PC-3 (cell line): ENCODE data around the gene SLC6A20.

Source experiments
- CTCF ChIP-seq: fragments of 300-600 bp; sonication (generic); conservative IDR thresholded peaks from 2 replicates; pipeline ENCODE4 v1.5.1; 2017; ENCODE audit warnings: antibody characterized with exemption, low read depth, mild to moderate bottlenecking, low read length
- EZH2phosphoT487 ChIP-seq: fragments of 300-600 bp; sonication (generic); IDR thresholded peaks from 2 replicates; pipeline ENCODE4 v1.6.1; 2018; ENCODE audit warnings: mild to moderate bottlenecking, antibody characterized with exemption, low read length, borderline replicate concordance

GRCh38 chr3:45765266-45765851 is 31.0 kb downstream of the SLC6A20 start:
- no peak for TF ChIP-seq EZH2phosphoT487
- no peak for TF ChIP-seq CTCF
